ENCODE data around the gene TAOK1. TPM values are rescaled to one million over a fixed set of nuclear protein-coding genes. Genes with fewer than 3 reads are reported as not detected.
A peak's percentile ranks its signal among the peaks of the same experiment; 100 is the strongest.

TAOK1 gene
- total RNA-seq, 2 experiments from 2014 or later = 41.8 to 58.7 TPM

DNA sequence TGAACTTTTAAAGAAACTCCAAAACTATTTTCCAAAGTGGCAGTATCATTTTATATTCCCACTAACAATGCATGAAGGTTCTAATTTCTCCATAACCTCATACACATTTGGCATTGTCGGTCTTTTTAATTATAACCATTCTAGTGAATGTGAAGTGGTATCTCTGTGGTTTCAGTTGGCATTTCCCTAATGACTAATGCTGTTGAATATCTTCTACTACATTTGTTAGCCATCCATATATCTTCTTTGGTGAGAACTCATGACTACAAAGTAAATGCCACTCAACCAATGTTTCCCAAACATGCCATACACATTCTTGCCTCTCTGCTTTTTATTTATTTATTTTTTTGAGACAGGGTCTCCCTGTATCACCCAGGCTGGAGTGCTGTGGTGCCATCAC lies 31.7 kb upstream of the TAOK1 start:
- ATAC-seq = no peak
- H3K4me1 Mint-ChIP-seq = peaks cover 7% of the 10 kb centered on the region
- no peak overlapping the region for H3K4me3 Mint-ChIP-seq
- no peak for DNase-seq
- H3K36me3 Mint-ChIP-seq = peaks cover 4% of the 10 kb centered on the region
- no peaks in the 10 kb centered on the region for H3K9me3 Mint-ChIP-seq (ENCODE audit: low read depth)
- CTCF ChIA-PET = interaction anchor here (1.0 to 2.3 kb wide), 2 partner anchors 9 to 11 kb away, joined by 4 to 10 read pairs; no protein-coding TSS in a partner anchor
- H3K27ac Mint-ChIP-seq = no peak overlapping the region
- H3K27me3 Mint-ChIP-seq = no peaks in the 10 kb centered on the region

- DNase-seq (no peak), ATAC-seq (no peak)
- Mint-ChIP-seq H3K36me3 (peaks cover 4% of the 10 kb centered on the region), H3K4me1 (peaks cover 7% of the 10 kb centered on the region), H3K27me3 (no peaks in the 10 kb centered on the region), H3K27ac (no peak overlapping the region), H3K9me3 (ENCODE audit: low read depth) (no peaks in the 10 kb centered on the region), H3K4me3 (no peak overlapping the region)
- CTCF ChIA-PET = interaction anchor here (0.8 kb wide), 1 partner anchor 10 kb away, joined by 3 read pairs; no protein-coding TSS in a partner anchor
These were observed 30.4 kb upstream of the TAOK1 start for GRCh38 chr17:29359777-29360176.

GRCh38 chr17:29363716-29364115 lies 26.4 kb upstream of the TAOK1 start:
- no peak overlapping the region for H3K4me3 Mint-ChIP-seq
- no peaks in the 10 kb centered on the region for H3K9me3 Mint-ChIP-seq (ENCODE audit: low read depth)
- no peaks in the 10 kb centered on the region for H3K36me3 Mint-ChIP-seq
- no peaks in the 10 kb centered on the region for H3K27me3 Mint-ChIP-seq
- H3K4me1 Mint-ChIP-seq = peaks cover 3% of the 10 kb centered on the region
- ATAC-seq (no peak), DNase-seq (no peak)
- CTCF ChIA-PET = no interaction called here
- H3K27ac Mint-ChIP-seq = no peak overlapping the region

DNA sequence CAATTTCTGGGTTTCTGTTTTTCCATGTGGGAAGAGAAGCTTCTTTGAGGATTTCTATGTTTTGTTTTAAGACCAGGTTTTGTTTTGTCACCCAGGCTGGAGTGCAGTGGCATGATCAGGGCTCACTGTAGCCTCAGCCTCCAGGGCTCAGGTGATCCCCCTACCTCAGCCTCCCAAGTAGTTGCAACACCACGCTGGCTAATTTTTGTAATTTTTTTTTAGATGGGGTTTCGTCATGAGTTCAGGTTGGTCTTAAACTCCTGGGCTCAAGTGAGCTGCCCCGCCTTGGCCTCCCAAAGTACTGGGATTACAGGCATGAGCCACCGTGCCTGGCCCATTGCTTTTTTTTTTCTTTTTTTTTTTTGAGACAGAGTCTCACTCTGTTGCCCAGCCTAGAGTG lies 25.5 kb upstream of the TAOK1 start:
- Mint-ChIP-seq H3K9me3 (ENCODE audit: low read depth) (no peaks in the 10 kb centered on the region), H3K4me3 (no peak overlapping the region), H3K4me1 (peaks cover 3% of the 10 kb centered on the region), H3K27me3 (no peaks in the 10 kb centered on the region), H3K36me3 (no peaks in the 10 kb centered on the region), H3K27ac (no peak overlapping the region)
- DNase-seq (no peak), ATAC-seq (no peak)
- CTCF ChIA-PET = no interaction called here

DNA sequence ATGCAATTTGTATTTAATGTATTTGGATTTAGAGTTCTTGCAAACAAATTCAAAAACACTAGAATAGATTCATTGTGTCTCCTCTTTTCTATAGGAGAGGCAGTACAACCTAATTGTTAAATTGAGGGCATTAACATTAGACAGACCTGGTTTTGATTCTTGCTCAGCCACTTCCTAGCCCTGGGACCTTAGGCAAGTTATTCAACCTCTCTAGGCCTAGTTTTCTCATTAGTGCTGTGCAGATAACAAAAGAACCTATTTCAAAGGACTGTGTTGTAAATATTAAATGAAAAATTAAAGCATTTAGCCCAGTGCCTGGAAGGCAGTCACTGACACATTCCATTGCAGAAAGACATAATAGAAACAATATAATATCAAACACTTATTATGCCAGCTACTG lies 22.0 kb upstream of the TAOK1 start:
- DNase-seq (no peak), ATAC-seq (no peak)
- Mint-ChIP-seq H3K9me3 (ENCODE audit: low read depth) (no peaks in the 10 kb centered on the region), H3K36me3 (no peaks in the 10 kb centered on the region), H3K4me1 (no peaks in the 10 kb centered on the region), H3K4me3 (no peak overlapping the region), H3K27ac (no peak overlapping the region), H3K27me3 (no peaks in the 10 kb centered on the region)
- CTCF ChIA-PET = interaction anchor here (2.0 to 7.2 kb wide), 5 partner anchors 14 to 205 kb away, joined by 8 to 75 read pairs (median 19); no protein-coding TSS in a partner anchor

- Mint-ChIP-seq H3K27ac (no peak overlapping the region), H3K4me3 (no peak overlapping the region), H3K27me3 (no peaks in the 10 kb centered on the region), H3K4me1 (no peaks in the 10 kb centered on the region), H3K9me3 (ENCODE audit: low read depth) (no peaks in the 10 kb centered on the region), H3K36me3 (no peaks in the 10 kb centered on the region)
- DNase-seq (no peak), ATAC-seq (no peak)
- CTCF ChIA-PET = interaction anchor here (1.0 to 7.2 kb wide), 25 partner anchors 7 to 570 kb away, joined by 3 to 75 read pairs (median 10); partner anchors contain the start of genes ABHD15, ANKRD13B and TP53I13
These were observed 21.2 kb upstream of the TAOK1 start for GRCh38 chr17:29368926-29369325.

GRCh38 chr17:29369831-29370735 lies 20.1 kb upstream of the TAOK1 start:
- Mint-ChIP-seq H3K4me3 (no peak overlapping the region), H3K36me3 (no peaks in the 10 kb centered on the region)

GRCh38 chr17:29376667-29377270 lies 13.4 kb upstream of the TAOK1 start:
- Mint-ChIP-seq H3K36me3 (no peaks in the 10 kb centered on the region), H3K27ac (no peak overlapping the region), H3K4me1 (no peaks in the 10 kb centered on the region), H3K27me3 (peaks cover 7% of the 10 kb centered on the region), H3K9me3 (ENCODE audit: low read depth) (no peaks in the 10 kb centered on the region), H3K4me3 (no peak overlapping the region)
- no peak for DNase-seq
- CTCF ChIA-PET = interaction anchor here (0.9 to 1.2 kb wide), 5 partner anchors 109 to 197 kb away, joined by 3 read pairs; partner anchors contain the start of genes MYO18A and TP53I13
- no peak for ATAC-seq

More at GRCh38 chr17:29369831-29370735, 20.1 kb upstream of the TAOK1 start:
- H3K27ac Mint-ChIP-seq = no peak overlapping the region
- DNase-seq (peak; percentile 65), ATAC-seq (peak; percentile 93)
- CTCF ChIA-PET = interaction anchor here (0.6 to 7.2 kb wide), 58 partner anchors 8 to 569 kb away, joined by 3 to 75 read pairs (median 5); partner anchors contain the start of genes ABHD15, ANKRD13B, TAOK1 and TP53I13
- no peaks in the 10 kb centered on the region for H3K27me3 Mint-ChIP-seq
- no peaks in the 10 kb centered on the region for H3K4me1 Mint-ChIP-seq
- H3K9me3 Mint-ChIP-seq (ENCODE audit: low read depth) = no peaks in the 10 kb centered on the region

- Mint-ChIP-seq H3K4me3 (no peak overlapping the region), H3K4me1 (no peaks in the 10 kb centered on the region), H3K27ac (no peak overlapping the region), H3K36me3 (no peaks in the 10 kb centered on the region), H3K9me3 (ENCODE audit: low read depth) (no peaks in the 10 kb centered on the region), H3K27me3 (peaks cover 7% of the 10 kb centered on the region)
- ATAC-seq = no peak
- CTCF ChIA-PET = interaction anchor here (1.1 to 1.2 kb wide), 2 partner anchors 9 to 120 kb away, joined by 3 to 5 read pairs; no protein-coding TSS in a partner anchor
- DNase-seq = no peak
These were observed 11.7 kb upstream of the TAOK1 start for GRCh38 chr17:29378500-29378899.

DNA sequence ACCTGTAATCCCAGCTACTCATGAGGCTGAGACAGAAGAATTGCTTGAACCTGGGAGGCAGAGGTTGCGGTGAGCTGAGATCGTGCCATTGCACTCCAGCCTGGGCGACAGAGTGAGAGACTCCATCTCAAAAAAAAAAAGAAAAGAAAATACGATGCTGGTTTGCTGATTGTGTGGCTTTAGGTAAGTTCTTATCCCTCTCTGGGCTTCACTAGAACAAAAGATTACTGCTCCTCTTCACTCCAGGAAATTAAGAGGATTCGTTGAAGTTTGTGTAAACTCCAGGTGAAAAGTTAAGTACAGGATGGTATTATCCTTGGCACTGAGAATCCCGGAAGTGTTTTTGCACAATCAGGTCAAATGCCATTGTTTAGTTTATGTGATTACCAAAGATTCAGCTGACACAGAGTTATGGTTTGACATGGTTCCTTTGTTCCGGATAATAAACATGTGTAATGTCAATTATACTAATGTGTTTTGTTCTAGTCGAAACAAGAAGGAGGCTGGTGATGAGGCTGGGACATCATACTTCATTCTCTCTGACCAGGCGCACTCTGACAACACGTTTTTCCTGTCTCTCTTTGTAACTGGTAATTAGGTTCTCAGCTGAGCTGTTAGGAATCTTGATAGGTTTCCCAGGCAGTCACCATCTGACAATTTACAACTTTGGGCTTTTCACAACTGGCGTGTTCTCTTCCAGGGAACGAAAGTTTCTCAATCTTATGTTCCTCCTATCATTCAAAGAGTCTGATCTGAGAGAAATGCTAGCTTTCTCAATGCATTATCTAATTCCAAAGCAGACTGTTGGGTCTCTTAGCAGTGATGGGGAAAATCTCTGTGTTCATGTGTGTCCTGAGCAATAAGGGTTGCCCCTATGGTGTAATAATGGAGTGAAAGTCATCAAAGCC lies 10.8 kb upstream of the TAOK1 start:
- H3K4me1 Mint-ChIP-seq = no peaks in the 10 kb centered on the region
- ATAC-seq (no peak), DNase-seq (no peak)
- H3K27ac Mint-ChIP-seq = no peak overlapping the region
- H3K4me3 Mint-ChIP-seq = no peak overlapping the region
- CTCF ChIA-PET = interaction anchor here (0.7 to 5.2 kb wide), 4 partner anchors 10 to 192 kb away, joined by 3 to 25 read pairs (median 4); no protein-coding TSS in a partner anchor
- peaks cover 7% of the 10 kb centered on the region for H3K27me3 Mint-ChIP-seq
- no peaks in the 10 kb centered on the region for H3K36me3 Mint-ChIP-seq
- no peaks in the 10 kb centered on the region for H3K9me3 Mint-ChIP-seq (ENCODE audit: low read depth)

GRCh38 chr17:29383686-29384085 lies 6.5 kb upstream of the TAOK1 start:
- peaks cover 2% of the 10 kb centered on the region for H3K4me1 Mint-ChIP-seq
- H3K9me3 Mint-ChIP-seq (ENCODE audit: low read depth) = no peaks in the 10 kb centered on the region
- H3K27me3 Mint-ChIP-seq = no peaks in the 10 kb centered on the region
- DNase-seq = no peak
- H3K4me3 Mint-ChIP-seq = no peak overlapping the region
- no peak overlapping the region for H3K27ac Mint-ChIP-seq
- no peak for ATAC-seq
- no peaks in the 10 kb centered on the region for H3K36me3 Mint-ChIP-seq
- CTCF ChIA-PET = interaction anchor here (0.6 to 5.2 kb wide), 5 partner anchors 8 to 266 kb away, joined by 3 to 25 read pairs (median 4); no protein-coding TSS in a partner anchor

GRCh38 chr17:29384901-29385300 lies 5.3 kb upstream of the TAOK1 start:
- Mint-ChIP-seq H3K4me3 (no peak overlapping the region), H3K36me3 (peaks cover 1% of the 10 kb centered on the region), H3K27me3 (no peaks in the 10 kb centered on the region), H3K9me3 (ENCODE audit: low read depth) (no peaks in the 10 kb centered on the region), H3K27ac (no peak overlapping the region), H3K4me1 (peaks cover 9% of the 10 kb centered on the region)
- ATAC-seq (no peak), DNase-seq (no peak)
- CTCF ChIA-PET = interaction anchor here (1.2 to 1.8 kb wide), 2 partner anchors 14 to 267 kb away, joined by 3 to 4 read pairs; no protein-coding TSS in a partner anchor
